ENCODE data around the gene PHC2.
"Not testable (repeated sequence)": the region's sequence is repeated elsewhere in the genome, so short reads cannot be mapped to it uniquely, and the experiment has no call there.

The PHC2 gene

GRCh38 chr1:33294071-33295010 lies 136.6 kb downstream of the PHC2 start:
- DNase-seq (ENCODE audit: low read depth in 2 of 2): no peak

- no peak for DNase-seq (ENCODE audit: low read depth in 2 of 2)
Measured at GRCh38 chr1:33292726-33293340, 138.1 kb downstream of the PHC2 start.

- DNase-seq (ENCODE audit: low read depth in 2 of 2): not testable (repeated sequence)
Measured at GRCh38 chr1:33290615-33291014, 140.3 kb downstream of the PHC2 start.

GRCh38 chr1:33289858-33290154 lies 141.1 kb downstream of the PHC2 start:
- DNase-seq (ENCODE audit: low read depth in 2 of 2): no peak

GRCh38 chr1:33288976-33289857 lies 141.7 kb downstream of the PHC2 start:
- no peak for DNase-seq (ENCODE audit: low read depth in 2 of 2)

- no peak for DNase-seq (ENCODE audit: low read depth in 2 of 2)
Measured at GRCh38 chr1:33287317-33287716, 143.6 kb downstream of the PHC2 start.

GRCh38 chr1:33286451-33287185 lies 144.3 kb downstream of the PHC2 start:
- DNase-seq (ENCODE audit: low read depth in 2 of 2): no peak

GRCh38 chr1:33284049-33284448 lies 146.8 kb downstream of the PHC2 start:
- DNase-seq (ENCODE audit: low read depth in 2 of 2): no peak

- DNase-seq (ENCODE audit: low read depth in 2 of 2): no peak
Measured at GRCh38 chr1:33282791-33283190, 148.1 kb downstream of the PHC2 start.

GRCh38 chr1:33281554-33282303 lies 149.2 kb downstream of the PHC2 start:
- no peak for DNase-seq (ENCODE audit: low read depth in 2 of 2)

- DNase-seq (ENCODE audit: low read depth in 2 of 2): no peak
Measured at GRCh38 chr1:33280091-33280661, 150.7 kb downstream of the PHC2 start.

- DNase-seq (ENCODE audit: low read depth in 2 of 2): no peak
Measured at GRCh38 chr1:33277488-33278084, 153.3 kb downstream of the PHC2 start.

GRCh38 chr1:33276573-33277298 lies 154.2 kb downstream of the PHC2 start:
- no peak for DNase-seq (ENCODE audit: low read depth in 2 of 2)

- DNase-seq (ENCODE audit: low read depth in 2 of 2): no peak
Measured at GRCh38 chr1:33275706-33276572, 155.0 kb downstream of the PHC2 start.

- no peak for DNase-seq (ENCODE audit: low read depth in 2 of 2)
Measured at GRCh38 chr1:33275195-33275594, 155.7 kb downstream of the PHC2 start.

- no peak for DNase-seq (ENCODE audit: low read depth in 2 of 2)
Measured at GRCh38 chr1:33274446-33274845, 156.4 kb downstream of the PHC2 start.

- no peak for DNase-seq (ENCODE audit: low read depth in 2 of 2)
Measured at GRCh38 chr1:33273961-33274371, 156.9 kb downstream of the PHC2 start.
